ENCODE results near the gene INF2. TPM values are rescaled to one million over a fixed set of nuclear protein-coding genes. Genes with fewer than 3 reads are reported as not detected.
"Not testable (repeated sequence)": the region's sequence is repeated elsewhere in the genome, so short reads cannot be mapped to it uniquely, and the experiment has no call there.

INF2 gene
- total RNA-seq, 1 donor from 2014 or later: 41.2 TPM

GRCh38 chr14:104739026-104739425 is 49.6 kb downstream of the INF2 start:
- no peak for DNase-seq (ENCODE audit: low spot score)

GRCh38 chr14:104739546-104740516 is 50.4 kb downstream of the INF2 start:
- DNase-seq (ENCODE audit: low spot score): no peak
- intact Hi-C loops (cut with DNase I): no loop called here

More at GRCh38 chr14:104739026-104739425, 49.6 kb downstream of the INF2 start:
- intact Hi-C loops (cut with DNase I): no loop called here

- no peak for DNase-seq (ENCODE audit: low spot score)
Observed at GRCh38 chr14:104741108-104741802, 51.8 kb downstream of the INF2 start.

GRCh38 chr14:104741803-104742251 is 52.4 kb downstream of the INF2 start:
- intact Hi-C loops (cut with DNase I): no loop called here
- DNase-seq (ENCODE audit: low spot score): no peak

More at GRCh38 chr14:104741108-104741802, 51.8 kb downstream of the INF2 start:
- intact Hi-C loops (cut with DNase I): no loop called here

- no peak for DNase-seq (ENCODE audit: low spot score)
- intact Hi-C loops (cut with DNase I): no loop called here
Observed at GRCh38 chr14:104742586-104743455, 53.4 kb downstream of the INF2 start.

GRCh38 chr14:104743461-104744380 is 54.3 kb downstream of the INF2 start:
- no peak for DNase-seq (ENCODE audit: low spot score)

GRCh38 chr14:104744484-104744883 is 55.1 kb downstream of the INF2 start:
- DNase-seq (ENCODE audit: low spot score): no peak
- intact Hi-C loops (cut with DNase I): no loop called here

More at GRCh38 chr14:104743461-104744380, 54.3 kb downstream of the INF2 start:
- intact Hi-C loops (cut with DNase I): no loop called here

- DNase-seq (ENCODE audit: low spot score): no peak
- intact Hi-C loops (cut with DNase I): no loop called here
Observed at GRCh38 chr14:104745431-104745830, 56.0 kb downstream of the INF2 start.

GRCh38 chr14:104746071-104746545 is 56.7 kb downstream of the INF2 start:
- no peak for DNase-seq (ENCODE audit: low spot score)
- intact Hi-C loops (cut with DNase I): no loop called here

- intact Hi-C loops (cut with DNase I): no loop called here
- no peak for DNase-seq (ENCODE audit: low spot score)
Observed at GRCh38 chr14:104746934-104747481, 57.6 kb downstream of the INF2 start.

GRCh38 chr14:104747876-104748275 is 58.5 kb downstream of the INF2 start:
- DNase-seq (ENCODE audit: low spot score): no peak
- intact Hi-C loops (cut with DNase I): no loop called here

GRCh38 chr14:104749111-104749649 is 59.8 kb downstream of the INF2 start:
- intact Hi-C loops (cut with DNase I): no loop called here
- DNase-seq (ENCODE audit: low spot score): no peak

GRCh38 chr14:104750056-104750752 is 60.8 kb downstream of the INF2 start:
- intact Hi-C loops (cut with DNase I): no loop called here
- DNase-seq (ENCODE audit: low spot score): no peak

- intact Hi-C loops (cut with DNase I): not testable (repeated sequence)
Observed at GRCh38 chr14:104750753-104751057, 61.3 kb downstream of the INF2 start.

GRCh38 chr14:104751539-104752422 is 62.4 kb downstream of the INF2 start:
- intact Hi-C loops (cut with DNase I): no loop called here
- no peak for DNase-seq (ENCODE audit: low spot score)

More at GRCh38 chr14:104750753-104751057, 61.3 kb downstream of the INF2 start:
- not testable (repeated sequence) for DNase-seq (ENCODE audit: low spot score)

- no peak for DNase-seq (ENCODE audit: low spot score)
- intact Hi-C loops (cut with DNase I): no loop called here
Observed at GRCh38 chr14:104752423-104752734, 63.0 kb downstream of the INF2 start.

Data from cardiac septum (tissue), 1 donor.